ENCODE data around the gene STK24. TPM values are rescaled to one million over a fixed set of nuclear protein-coding genes. Genes with fewer than 3 reads are reported as not detected.

The STK24 gene
- total and polyA plus RNA-seq, 2 of the 8 experiments (the other 6 are each of a cell fraction or from before 2014, with no cell fraction given), result 62.8 to 143 TPM

- Histone ChIP-seq H2BK5ac (ENCODE audit: low read depth, low read length) (peak overlapping the region; percentile 39; the same call in 1 of the 2 replicates), H3K4me3 (ENCODE audit: extremely low read depth in 1 of 4, insufficient read depth in 2 of 4, low read depth in 3 of 4, low read length in 4 of 4) (no peak overlapping the region), H3K9ac (replicated peaks in 1 of 4; ENCODE audit: extremely low read depth in 1 of 4, low read depth in 3 of 4, low read length in 3 of 4) (no peak overlapping the region), H3K27ac (ENCODE audit: low read depth, low read length) (no peak overlapping the region), H2AFZ (ENCODE audit: low read length) (no peak overlapping the region), H3K23ac (ENCODE audit: insufficient read length) (no peak overlapping the region), H4K91ac (replicated peaks; ENCODE audit: insufficient read length, low read length) (no peak overlapping the region), H2BK20ac (ENCODE audit: low read length) (no peak overlapping the region), H2BK12ac (ENCODE audit: low read depth, low read length) (no peak overlapping the region), H3K79me2 (ENCODE audit: control insufficient read depth in 1 of 2, insufficient read depth in 2 of 2, low read length in 2 of 2) (peaks cover 17 to 100% of the 10 kb centered on the region in 2 experiments), H3K23me2 (ENCODE audit: low read depth, low read length) (no peaks in the 10 kb centered on the region), H3K9me3 (ENCODE audit: insufficient read depth in 2 of 2, low read depth in 1 of 2, low read length in 1 of 2) (no peaks in the 10 kb centered on the region), H3K18ac (ENCODE audit: extremely low read depth, low read length) (no peak overlapping the region), H3K36me3 (ENCODE audit: control insufficient read depth in 2 of 4, insufficient read depth in 4 of 4, low read length in 3 of 4) (no peaks in the 10 kb centered on the region), H3K14ac (ENCODE audit: insufficient read length) (no peak overlapping the region), H4K20me1 (replicated peaks in 1 of 2; ENCODE audit: control insufficient read depth in 1 of 2, insufficient read depth in 2 of 2, low read length in 2 of 2) (peaks cover 48 to 76% of the 10 kb centered on the region in 2 experiments), H3K4me1 (replicated peaks in 1 of 4; ENCODE audit: control insufficient read depth in 3 of 4, insufficient read depth in 4 of 4, low read length in 3 of 4) (peaks cover 0 to 55% (median 27%) of the 10 kb centered on the region in 4 experiments; a peak in 6 of 7 replicates), H3K56ac (replicated peaks; ENCODE audit: insufficient read length, low read depth, low read length) (no peak overlapping the region), H3K4ac (replicated peaks; ENCODE audit: insufficient read length, low read depth, low read length) (no peak overlapping the region), H2BK120ac (replicated peaks; ENCODE audit: low read depth, low read length) (no peak overlapping the region), H2AK5ac (ENCODE audit: low read depth, low read length) (no peak overlapping the region), H4K8ac (ENCODE audit: extremely low read depth, insufficient read depth, low read length) (no peak overlapping the region), H3K79me1 (ENCODE audit: low read depth, low read length) (peaks cover 61% of the 10 kb centered on the region), H2BK15ac (ENCODE audit: low read length) (no peak overlapping the region), H3K4me2 (ENCODE audit: insufficient read depth in 1 of 2, low read depth in 2 of 2, low read length in 2 of 2) (no peak overlapping the region; a peak in 1 of 4 replicates), H4K5ac (ENCODE audit: insufficient read length, low read depth, low read length) (no peak overlapping the region), H3K27me3 (replicated peaks in 1 of 4; ENCODE audit: control insufficient read depth in 3 of 4, extremely low read depth in 1 of 4, insufficient read depth in 3 of 4, low read length in 3 of 4) (no peaks in the 10 kb centered on the region)
- WGBS, 2 experiments (ENCODE audit: extremely low coverage in 1 of 2, insufficient coverage in 1 of 2, insufficient read length in 1 of 2, insufficient replicate concordance in 2 of 2, low coverage in 1 of 2, low lambda C conversion rate in 2 of 2, missing lambda C conversion rate in 1 of 2), result 75% methylated on average over 18 of the region's 18 CpGs; no CpG with 5 or more reads in 1 of the 2 experiments
- POLR2A ChIA-PET (ENCODE audit: partially characterized antibody), result interaction anchor here (1.2 kb wide), 1 partner anchor 9 kb away, joined by 3 read pairs; no protein-coding TSS in a partner anchor
- TF ChIP-seq TEAD4 (IDR thresholded peaks at IDR 0.05; ENCODE audit: low read depth, low read length), result no peak
- TF ChIP-seq CHD1 (IDR thresholded peaks at IDR 0.05; ENCODE audit: low read depth, low read length), result no peak
- no peak for TF ChIP-seq EZH2 (IDR thresholded peaks at IDR 0.05; ENCODE audit: low read depth, low read length, severe bottlenecking)
- no peak for TF ChIP-seq CBX5 (IDR thresholded peaks at IDR 0.05; ENCODE audit: low read depth, low read length)
- TF ChIP-seq RXRA (IDR thresholded peaks at IDR 0.05; ENCODE audit: insufficient read depth, low read depth, low read length), result no peak
- TF ChIP-seq E2F6 (IDR thresholded peaks at IDR 0.05), result no peak
- CTCF ChIA-PET (ENCODE audit: partially characterized antibody), result interaction anchor here (0.6 to 7.2 kb wide), 8 partner anchors 14 to 172 kb away, joined by 3 to 47 read pairs (median 4); no protein-coding TSS in a partner anchor
- DNase-seq (ENCODE audit: low read depth in 1 of 2, low spot score in 2 of 2), result no peak
- FAIRE-seq, result no peak
These were observed 51.3 kb downstream of the STK24 start for GRCh38 chr13:98525456-98526181.
